CD4-positive, alpha-beta memory T cell (primary cell): ENCODE measurements around the gene RBKS. TPM values are rescaled to one million over a fixed set of nuclear protein-coding genes. Genes with fewer than 3 reads are reported as not detected.

Experiments used
- CTCF ChIA-PET: fragments of 350-600 bp; sonication (Branson Sonifier 250); formaldehyde crosslinking; loops from one replicate; lab custom pipeline; 2021; ENCODE audit warnings: inconsistent platforms; ENCODE audit not compliant: partially characterized antibody; lab: Charles Lee
- POLR2A ChIA-PET: fragments of 350-600 bp; sonication (Branson Sonifier 250); formaldehyde crosslinking; loops from one replicate; lab custom pipeline; 2021; ENCODE audit not compliant: partially characterized antibody; lab: Charles Lee
- DNase-seq, 5 donors: peaks; one replicate each; pipeline versions ENCODE4 v3.0.0 to v3.0.0-alpha.2; 2020 to 2022; ENCODE audit warnings: mixed read lengths in 1 of 5
- H3K27ac ChIP-seq: one replicate; pipeline ENCODE4 v1.7.0; 2013; ENCODE audit warnings: low read depth, low read length
- H3K27me3 ChIP-seq: 2 replicates; pipeline ENCODE4 v1.7.0; 2013; ENCODE audit warnings: mild to moderate bottlenecking, low read length, moderate library complexity; ENCODE audit not compliant: insufficient read depth
- H3K36me3 ChIP-seq: 2 replicates; pipeline ENCODE4 v1.7.0; 2013; ENCODE audit warnings: mild to moderate bottlenecking, low read length, moderate library complexity; ENCODE audit not compliant: insufficient read depth
- H3K4me1 ChIP-seq: 2 replicates; pipeline ENCODE4 v1.7.0; 2013; ENCODE audit warnings: mild to moderate bottlenecking, low read length, moderate library complexity; ENCODE audit not compliant: insufficient read depth
- H3K4me3 ChIP-seq, 2 donors: one replicate each; pipeline ENCODE4 v1.7.0; 2013; ENCODE audit warnings: low read length in 2 of 2, mild to moderate bottlenecking in 1 of 2
- H3K9me3 ChIP-seq, 2 donors: one replicate each; pipeline ENCODE4 v1.7.0; 2013; ENCODE audit warnings: low read length in 2 of 2, control low read depth in 1 of 2; ENCODE audit not compliant: control insufficient read depth in 1 of 2
- H3K27ac Mint-ChIP-seq, 7 donors: one replicate each; pipeline ENCODE4 v1.8.0; 2020 to 2021; ENCODE audit warnings: mixed read lengths in 7 of 7, mild to moderate bottlenecking in 6 of 7, inconsistent platforms in 3 of 7, moderate library complexity in 3 of 7
- H3K27me3 Mint-ChIP-seq, 2 donors: one replicate each; pipeline ENCODE4 v1.8.0; 2020 to 2021; ENCODE audit warnings: mixed read lengths in 2 of 2
- H3K36me3 Mint-ChIP-seq, 2 donors: one replicate each; pipeline ENCODE4 v1.8.0; 2020 to 2021; ENCODE audit warnings: mixed read lengths in 2 of 2, inconsistent platforms in 1 of 2, mild to moderate bottlenecking in 1 of 2
- H3K4me1 Mint-ChIP-seq, 4 donors: one replicate each; pipeline ENCODE4 v1.8.0; 2020 to 2021; ENCODE audit warnings: mixed read lengths in 4 of 4, mild to moderate bottlenecking in 1 of 4
- H3K4me3 Mint-ChIP-seq, 8 donors: one replicate each; pipeline ENCODE4 v1.8.0; 2020 to 2021; ENCODE audit warnings: mixed read lengths in 8 of 8, mild to moderate bottlenecking in 7 of 8, moderate library complexity in 6 of 8, inconsistent platforms in 3 of 8
- H3K9me3 Mint-ChIP-seq, 8 donors: one replicate each; pipeline ENCODE4 v1.8.0; 2020 to 2021; ENCODE audit warnings: mixed read lengths in 8 of 8, mild to moderate bottlenecking in 5 of 8, inconsistent platforms in 3 of 8, moderate library complexity in 1 of 8
- intact Hi-C: fragments of 100-400 bp; cut with micrococcal nuclease; formaldehyde crosslinking; loops from one replicate; pipeline ENCODE4 v1.15.1; 2023
- polyA plus RNA-seq, 2 donors: library from polyadenylated mRNA; unstranded; fragments of 300-500 nt; fragmentation: Illumina TruSeq; gene quantifications; one replicate each; pipeline ENCODE4 v1.2.3, GENCODE V29; 2021
- total RNA-seq, 2 experiments: library from RNA; stranded (reverse); gene quantifications; one replicate each; pipeline ENCODE4 v1.2.3, GENCODE V29; 2021

The RBKS gene
- total and polyA plus RNA-seq, 4 experiments from 2014 or later = 1.2 to 5.9 (median 2.1) TPM

DNA sequence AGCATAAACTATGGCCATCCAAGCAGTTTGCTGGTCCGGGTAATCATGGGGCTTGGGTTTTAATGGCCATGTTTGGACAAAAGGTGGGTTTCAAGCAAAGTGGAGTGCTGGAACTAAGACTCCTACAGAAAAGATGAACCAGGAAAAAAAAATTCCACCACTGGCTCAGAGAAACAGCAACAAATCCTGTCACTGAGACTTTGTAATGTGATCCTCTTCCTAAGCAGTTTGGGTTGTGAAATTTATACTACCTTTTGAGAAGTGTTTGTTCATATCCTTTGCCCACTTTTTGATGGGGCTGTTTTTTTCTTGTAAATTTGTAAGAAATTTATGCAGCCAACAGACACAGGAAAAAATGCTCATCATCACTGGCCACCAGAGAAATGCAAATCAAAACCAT lies 78.4 kb downstream of the RBKS start:
- H3K36me3 Mint-ChIP-seq = no peaks in the 10 kb centered on the region
- intact Hi-C loops = no loop called here
- Histone ChIP-seq H3K27me3 (no peaks in the 10 kb centered on the region), H3K4me1 (no peaks in the 10 kb centered on the region), H3K27ac (no peak overlapping the region), H3K36me3 (no peaks in the 10 kb centered on the region), H3K4me3 (no peak overlapping the region), H3K9me3 (no peaks in the 10 kb centered on the region)
- no peaks in the 10 kb centered on the region for H3K9me3 Mint-ChIP-seq
- no peak overlapping the region for H3K27ac Mint-ChIP-seq
- ChIA-PET CTCF (no interaction called here), POLR2A (no interaction called here)
- peaks cover 0 to 2% of the 10 kb centered on the region in 2 donors for H3K27me3 Mint-ChIP-seq
- no peak for DNase-seq
- H3K4me3 Mint-ChIP-seq = no peak overlapping the region
- H3K4me1 Mint-ChIP-seq = peaks cover 0 to 2% (median 0%) of the 10 kb centered on the region in 4 donors

DNA sequence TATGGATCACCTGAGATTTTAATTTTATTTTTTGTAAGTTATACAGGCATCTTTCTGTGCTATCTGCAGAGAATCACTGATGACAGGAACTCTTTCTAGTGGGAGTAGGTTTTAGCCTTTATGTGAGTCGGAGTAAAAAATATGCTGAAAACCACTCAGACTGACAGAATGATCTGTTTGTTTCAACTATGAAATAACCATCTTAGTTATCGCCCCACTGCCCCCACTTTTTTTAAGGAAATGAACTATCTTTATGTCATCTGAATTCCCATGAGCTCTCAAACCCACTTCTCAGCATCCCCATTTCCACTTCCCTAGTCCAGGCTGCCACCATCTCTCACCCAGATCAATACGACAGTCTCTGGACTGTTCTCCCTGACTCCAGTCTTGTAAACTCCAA lies 79.7 kb downstream of the RBKS start:
- POLR2A ChIA-PET = no interaction called here
- H3K27ac ChIP-seq = no peak overlapping the region
- no peaks in the 10 kb centered on the region for H3K9me3 Mint-ChIP-seq

DNA sequence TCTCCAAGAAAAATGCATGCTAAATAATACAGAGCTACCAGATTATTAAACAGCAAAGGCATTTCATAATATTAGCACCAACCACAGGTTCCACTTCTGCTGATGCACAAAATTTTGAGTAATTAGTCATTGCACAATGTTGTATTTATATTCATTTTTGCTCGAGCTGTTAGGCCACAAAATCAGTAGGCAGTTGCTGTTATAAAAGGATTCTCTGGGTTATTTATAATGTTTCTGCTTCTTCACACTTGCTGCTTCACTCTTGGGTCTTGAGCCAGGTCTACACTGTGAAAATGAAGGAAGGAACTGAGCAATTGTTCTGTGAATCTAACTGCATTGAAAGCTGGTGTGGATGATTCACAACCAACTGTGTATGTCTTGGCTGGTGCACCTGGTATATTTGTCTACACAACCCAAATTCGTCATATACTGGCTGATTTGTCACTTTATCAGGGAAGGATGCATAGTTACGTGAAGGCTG lies 80.4 kb downstream of the RBKS start:
- DNase-seq = no peak
- Mint-ChIP-seq H3K27ac (no peak overlapping the region), H3K9me3 (no peaks in the 10 kb centered on the region), H3K4me3 (no peak overlapping the region), H3K36me3 (no peaks in the 10 kb centered on the region), H3K27me3 (no peaks in the 10 kb centered on the region), H3K4me1 (peaks cover 0 to 2% (median 0%) of the 10 kb centered on the region in 4 donors)
- POLR2A ChIA-PET = no interaction called here
- H3K36me3 ChIP-seq = no peaks in the 10 kb centered on the region
- no peak overlapping the region for H3K4me3 ChIP-seq
- no peaks in the 10 kb centered on the region for H3K27me3 ChIP-seq
- no peak overlapping the region for H3K27ac ChIP-seq
- intact Hi-C loops = no loop called here
- no peaks in the 10 kb centered on the region for H3K9me3 ChIP-seq
- no peaks in the 10 kb centered on the region for H3K4me1 ChIP-seq
- CTCF ChIA-PET = no interaction called here

More for the DNA sequence above, 79.7 kb downstream of the RBKS start:
- Mint-ChIP-seq H3K4me3 (no peak overlapping the region), H3K4me1 (peaks cover 0 to 2% (median 0%) of the 10 kb centered on the region in 4 donors), H3K36me3 (no peaks in the 10 kb centered on the region), H3K27me3 (no peaks in the 10 kb centered on the region), H3K27ac (peak overlapping the region in 1 of 7 donors; percentile 19)
- H3K4me3 ChIP-seq = no peak overlapping the region
- no peaks in the 10 kb centered on the region for H3K36me3 ChIP-seq
- H3K9me3 ChIP-seq = no peaks in the 10 kb centered on the region
- intact Hi-C loops = no loop called here
- H3K27me3 ChIP-seq = no peaks in the 10 kb centered on the region
- CTCF ChIA-PET = no interaction called here
- no peak for DNase-seq
- no peaks in the 10 kb centered on the region for H3K4me1 ChIP-seq

DNA sequence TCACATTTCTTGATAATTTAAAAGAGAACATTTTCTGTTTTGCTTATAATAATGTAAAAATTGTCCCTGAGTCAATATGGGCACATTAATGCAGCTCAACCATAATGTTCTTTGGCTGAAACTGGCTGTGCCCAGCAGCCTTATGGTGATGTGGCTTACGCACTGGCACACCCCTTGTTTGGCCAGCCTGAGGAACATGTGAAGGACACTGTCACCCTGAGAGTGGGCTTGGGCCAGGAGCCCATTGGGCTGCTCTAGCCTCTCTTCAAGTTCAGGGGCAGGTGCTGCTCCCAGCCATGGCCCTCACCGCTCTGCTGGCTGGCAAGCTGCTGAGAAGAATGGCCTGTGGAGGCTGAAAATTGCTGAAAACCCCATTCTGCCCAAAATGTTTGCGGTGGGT lies 81.2 kb downstream of the RBKS start:
- H3K9me3 Mint-ChIP-seq = no peaks in the 10 kb centered on the region
- H3K4me1 Mint-ChIP-seq = peaks cover 0 to 2% (median 0%) of the 10 kb centered on the region in 4 donors
- no peaks in the 10 kb centered on the region for H3K27me3 Mint-ChIP-seq
- no peaks in the 10 kb centered on the region for H3K36me3 Mint-ChIP-seq
- Histone ChIP-seq H3K27me3 (no peaks in the 10 kb centered on the region), H3K36me3 (no peaks in the 10 kb centered on the region), H3K9me3 (no peaks in the 10 kb centered on the region), H3K27ac (no peak overlapping the region), H3K4me1 (no peaks in the 10 kb centered on the region), H3K4me3 (no peak overlapping the region)
- intact Hi-C loops = no loop called here
- H3K27ac Mint-ChIP-seq = no peak overlapping the region
- no peak overlapping the region for H3K4me3 Mint-ChIP-seq
- ChIA-PET CTCF (no interaction called here), POLR2A (no interaction called here)
- DNase-seq = no peak

DNA sequence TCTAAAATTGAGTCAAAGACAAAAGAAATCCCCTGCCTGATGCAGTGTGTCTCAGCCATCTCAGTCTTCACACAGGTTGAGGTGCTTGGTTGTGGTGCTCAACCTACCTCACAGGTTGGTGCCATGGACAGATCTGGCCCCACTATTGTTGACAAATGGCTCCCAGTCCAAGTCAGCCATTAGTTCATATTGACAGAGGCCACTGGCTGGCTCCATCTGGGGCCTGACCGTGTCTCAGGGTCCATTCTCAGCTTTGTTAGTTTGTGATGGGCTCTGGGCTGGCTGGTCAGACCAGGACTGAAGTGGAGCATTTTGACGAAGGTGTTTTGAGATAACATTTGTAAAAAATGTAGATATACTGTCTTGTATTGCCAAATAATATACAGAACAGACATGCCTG lies 81.8 kb downstream of the RBKS start:
- ChIA-PET CTCF (no interaction called here), POLR2A (no interaction called here)
- H3K27ac Mint-ChIP-seq = peak overlapping the region in 1 of 7 donors; percentile 66
- H3K36me3 Mint-ChIP-seq = no peaks in the 10 kb centered on the region
- intact Hi-C loops = no loop called here
- no peaks in the 10 kb centered on the region for H3K36me3 ChIP-seq
- H3K27me3 ChIP-seq = no peaks in the 10 kb centered on the region
- no peaks in the 10 kb centered on the region for H3K9me3 Mint-ChIP-seq
- H3K4me3 ChIP-seq = no peak overlapping the region
- DNase-seq = no peak
- no peaks in the 10 kb centered on the region for H3K4me1 ChIP-seq
- no peak overlapping the region for H3K4me3 Mint-ChIP-seq
- no peaks in the 10 kb centered on the region for H3K27me3 Mint-ChIP-seq
- H3K27ac ChIP-seq = no peak overlapping the region
- no peaks in the 10 kb centered on the region for H3K9me3 ChIP-seq
- H3K4me1 Mint-ChIP-seq = peaks cover 0 to 2% (median 0%) of the 10 kb centered on the region in 4 donors

DNA sequence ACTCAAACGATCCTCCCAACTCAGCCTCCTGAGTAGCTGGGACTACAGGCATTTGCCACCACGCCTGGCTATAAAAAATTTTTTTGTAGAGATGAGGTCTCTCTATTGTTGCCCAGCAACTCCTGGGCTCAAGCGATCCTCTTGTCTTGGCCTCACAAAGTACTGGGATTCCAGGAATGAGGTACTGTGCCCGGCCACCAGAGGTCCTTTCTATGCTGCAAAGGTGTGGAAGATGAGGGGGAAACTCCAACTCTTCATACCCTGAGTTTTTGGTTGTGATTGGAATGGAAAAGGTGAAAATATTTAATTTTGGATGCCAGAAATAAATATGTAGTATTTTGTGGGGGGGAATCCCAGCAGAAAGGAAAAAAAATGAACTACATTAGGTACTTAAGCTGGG lies 82.7 kb downstream of the RBKS start:
- intact Hi-C loops = no loop called here
- CTCF ChIA-PET = no interaction called here
- no peak overlapping the region for H3K27ac Mint-ChIP-seq

DNA sequence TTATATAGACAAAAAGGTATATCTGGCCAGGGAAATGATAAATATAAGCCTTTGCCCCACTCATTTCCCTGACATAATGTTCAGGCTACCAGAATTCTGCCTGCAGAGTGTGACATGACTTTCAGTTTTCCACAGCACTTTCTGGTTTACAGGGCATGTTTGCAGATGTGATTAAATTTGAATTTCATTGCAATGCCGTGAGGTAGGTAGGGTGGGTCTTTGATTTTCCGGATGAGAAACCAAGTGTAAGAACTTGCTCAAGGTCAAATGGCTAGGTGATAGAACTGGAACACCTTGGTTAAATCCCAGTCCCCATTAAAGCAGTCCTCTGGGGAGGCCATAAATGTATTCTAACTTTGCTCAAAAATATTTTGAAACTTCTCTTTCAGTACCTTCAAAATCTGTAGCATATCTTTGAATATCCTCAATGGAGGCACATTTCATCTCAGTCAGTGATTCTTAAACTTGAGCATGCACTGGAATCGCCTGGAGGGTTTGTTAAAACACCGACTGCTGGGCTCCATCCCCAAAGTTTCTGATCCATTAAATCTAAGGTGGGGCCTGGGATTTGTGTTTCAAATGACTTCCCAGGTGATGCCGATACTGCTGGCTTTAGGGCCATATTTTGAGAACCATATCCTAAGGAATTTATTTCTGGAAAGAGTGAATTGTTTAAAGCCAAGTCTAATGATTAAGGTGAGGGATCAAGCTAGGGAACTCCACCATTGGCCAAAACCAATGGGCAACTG lies 83.7 kb downstream of the RBKS start:
- no peaks in the 10 kb centered on the region for H3K27me3 ChIP-seq
- no peaks in the 10 kb centered on the region for H3K4me1 ChIP-seq
- no peaks in the 10 kb centered on the region for H3K4me1 Mint-ChIP-seq
- H3K36me3 ChIP-seq = no peaks in the 10 kb centered on the region
- intact Hi-C loops = no loop called here
- H3K27ac ChIP-seq = no peak overlapping the region
- H3K4me3 Mint-ChIP-seq = no peak overlapping the region
- no peaks in the 10 kb centered on the region for H3K9me3 ChIP-seq
- H3K9me3 Mint-ChIP-seq = no peaks in the 10 kb centered on the region
- ChIA-PET POLR2A (interaction anchor here (0.8 kb wide), 1 partner anchor 84 kb away, joined by 3 read pairs; the partner anchor contains the start of genes BABAM2 and RBKS), CTCF (interaction anchor here (1.2 kb wide), 1 partner anchor 103 kb away, joined by 3 read pairs; no protein-coding TSS in a partner anchor)
- H3K36me3 Mint-ChIP-seq = no peaks in the 10 kb centered on the region
- no peak overlapping the region for H3K27ac Mint-ChIP-seq
- no peak overlapping the region for H3K4me3 ChIP-seq
- DNase-seq = no peak
- no peaks in the 10 kb centered on the region for H3K27me3 Mint-ChIP-seq

More for the DNA sequence above, 82.7 kb downstream of the RBKS start:
- Histone ChIP-seq H3K9me3 (no peaks in the 10 kb centered on the region), H3K27me3 (no peaks in the 10 kb centered on the region), H3K4me1 (no peaks in the 10 kb centered on the region), H3K4me3 (no peak overlapping the region), H3K36me3 (no peaks in the 10 kb centered on the region), H3K27ac (no peak overlapping the region)
- Mint-ChIP-seq H3K9me3 (no peaks in the 10 kb centered on the region), H3K36me3 (no peaks in the 10 kb centered on the region), H3K27me3 (no peaks in the 10 kb centered on the region), H3K4me1 (peaks cover 0 to 2% (median 0%) of the 10 kb centered on the region in 4 donors), H3K4me3 (no peak overlapping the region)
- DNase-seq = peak in 3 of 5 donors; percentile 1 to 3 (median 2)
- POLR2A ChIA-PET = no interaction called here
